Loucy (cell line): Measurements from ENCODE around the gene SLC17A1.

Experiments used
- H2AFZ ChIP-seq: fragments of 200-600 bp; sonication (generic); 2 replicates; pipeline ENCODE4 v1.6.0; 2016; ENCODE audit warnings: antibody characterized with exemption, mild to moderate bottlenecking, low read length, moderate library complexity
- H3F3A ChIP-seq: fragments of 200-600 bp; 2 replicates; pipeline ENCODE4 v1.6.0; 2016; ENCODE audit warnings: antibody characterized with exemption, low read depth, mild to moderate bottlenecking
- H3K27me3 ChIP-seq: fragments of 200-600 bp; sonication (generic); 2 replicates; pipeline ENCODE4 v1.6.1; 2014; ENCODE audit warnings: low read length, mild to moderate bottlenecking; ENCODE audit not compliant: insufficient read depth, poor library complexity, severe bottlenecking
- H3K36me3 ChIP-seq: fragments of 200-600 bp; sonication (generic); 2 replicates; pipeline ENCODE4 v1.6.1; 2016; ENCODE audit warnings: low read length; ENCODE audit not compliant: insufficient read depth
- H3K4me1 ChIP-seq: fragments of 200-600 bp; sonication (generic); 2 replicates; pipeline ENCODE4 v1.5.1; 2014; ENCODE audit warnings: low read length, mild to moderate bottlenecking; ENCODE audit not compliant: insufficient read depth, poor library complexity, severe bottlenecking
- H3K4me2 ChIP-seq: fragments of 200-600 bp; sonication (generic); 2 replicates; pipeline ENCODE4 v1.6.0; 2014; ENCODE audit warnings: antibody characterized with exemption, low read length, low read depth, mild to moderate bottlenecking; ENCODE audit not compliant: poor library complexity, severe bottlenecking
- H3K4me3 ChIP-seq: fragments of 200-600 bp; sonication (generic); 2 replicates; pipeline ENCODE4 v1.5.1; 2014; ENCODE audit warnings: low read length, mild to moderate bottlenecking, mixed read lengths; ENCODE audit not compliant: poor library complexity, severe bottlenecking
- H3K79me2 ChIP-seq: fragments of 200-600 bp; sonication (generic); 2 replicates; pipeline ENCODE4 v1.6.1; 2014; ENCODE audit warnings: low read length; ENCODE audit not compliant: insufficient read depth
- H3K9ac ChIP-seq: fragments of 200-600 bp; sonication (generic); 2 replicates; pipeline ENCODE4 v1.6.0; 2014; ENCODE audit warnings: mild to moderate bottlenecking, low read depth, low read length, moderate library complexity; ENCODE audit not compliant: poor library complexity, severe bottlenecking
- H3K9me2 ChIP-seq: fragments of 200-600 bp; sonication (generic); replicated peaks from 2 replicates; pipeline ENCODE4 v1.6.1; 2016; ENCODE audit warnings: low read depth, low read length, mixed read lengths
- H3K9me3 ChIP-seq: fragments of 200-600 bp; sonication (generic); 2 replicates; pipeline ENCODE4 v1.6.1; 2014; ENCODE audit warnings: mild to moderate bottlenecking, antibody characterized with exemption, low read length, low read depth; ENCODE audit not compliant: insufficient read depth
- H4K20me1 ChIP-seq: fragments of 200-600 bp; sonication (generic); 2 replicates; pipeline ENCODE4 v1.6.0; 2014; ENCODE audit warnings: antibody characterized with exemption, low read length, mild to moderate bottlenecking; ENCODE audit not compliant: insufficient read depth, poor library complexity, severe bottlenecking
- CTCF ChIP-seq: fragments of 200-600 bp; sonication (generic); conservative IDR thresholded peaks from 2 replicates; pipeline ENCODE4 v1.5.1; 2014; ENCODE audit warnings: mild to moderate bottlenecking, antibody characterized with exemption, low read length
- EZH2phosphoT487 ChIP-seq: fragments of 200-600 bp; IDR thresholded peaks from 2 replicates; pipeline ENCODE4 v1.6.1; 2018; ENCODE audit warnings: antibody characterized with exemption, mild to moderate bottlenecking, moderate library complexity, borderline replicate concordance

Gene SLC17A1

GRCh38 chr6:25868436-25869183 lies 36.8 kb upstream of the SLC17A1 start:
- no peak for TF ChIP-seq EZH2phosphoT487
- no peak for TF ChIP-seq CTCF
- Histone ChIP-seq H2AFZ (no peak overlapping the region), H3K9ac (no peak overlapping the region), H3K4me2 (no peak overlapping the region), H3K4me3 (no peak overlapping the region), H3K27me3 (no peaks in the 10 kb centered on the region), H4K20me1 (no peaks in the 10 kb centered on the region), H3K9me2 (no peaks in the 10 kb centered on the region), H3K4me1 (peaks cover 18% of the 10 kb centered on the region), H3K36me3 (no peaks in the 10 kb centered on the region), H3F3A (no peaks in the 10 kb centered on the region), H3K9me3 (no peaks in the 10 kb centered on the region), H3K79me2 (no peaks in the 10 kb centered on the region)

GRCh38 chr6:25866011-25866410 lies 34.2 kb upstream of the SLC17A1 start:
- Histone ChIP-seq H3F3A (no peaks in the 10 kb centered on the region), H3K9ac (no peak overlapping the region), H4K20me1 (no peaks in the 10 kb centered on the region), H3K4me1 (peaks cover 18% of the 10 kb centered on the region), H3K79me2 (no peaks in the 10 kb centered on the region), H3K9me2 (no peaks in the 10 kb centered on the region), H2AFZ (0 out of 2 replicates have a peak overlapping the region, but pooled peaks have one; percentile 2), H3K27me3 (no peaks in the 10 kb centered on the region), H3K36me3 (no peaks in the 10 kb centered on the region), H3K9me3 (no peaks in the 10 kb centered on the region), H3K4me3 (peak overlapping the region; percentile 18), H3K4me2 (peak overlapping the region; percentile 47)
- TF ChIP-seq CTCF, result no peak
- TF ChIP-seq EZH2phosphoT487, result no peak

- Histone ChIP-seq H3K4me1 (peaks cover 18% of the 10 kb centered on the region), H2AFZ (no peak overlapping the region), H3K4me3 (no peak overlapping the region), H3K36me3 (no peaks in the 10 kb centered on the region), H3K9me3 (no peaks in the 10 kb centered on the region), H3K79me2 (no peaks in the 10 kb centered on the region), H3K9me2 (no peaks in the 10 kb centered on the region), H4K20me1 (no peaks in the 10 kb centered on the region), H3K27me3 (no peaks in the 10 kb centered on the region), H3F3A (no peaks in the 10 kb centered on the region), H3K4me2 (no peak overlapping the region), H3K9ac (no peak overlapping the region)
- no peak for TF ChIP-seq EZH2phosphoT487
- TF ChIP-seq CTCF, result no peak
Measured at GRCh38 chr6:25863360-25863759, 31.5 kb upstream of the SLC17A1 start.
